Heart left ventricle (tissue), 16 donors: ENCODE measurements around the gene FBXW12. TPM values are rescaled to one million over a fixed set of nuclear protein-coding genes. Genes with fewer than 3 reads are reported as not detected.

Experiments used
- ATAC-seq, 4 donors: fragments of 200-7000 bp; cut with Tn5 transposase; one replicate each; pipeline ENCODE4 v1.9.1; 2020 to 2022; ENCODE audit warnings: moderate library complexity in 4 of 4, mild to moderate bottlenecking in 3 of 4, moderate number of reproducible peaks in 1 of 4
- DNase-seq, 5 donors: peaks; one replicate each; pipeline ENCODE4 v3.0.0-alpha.2; 2020
- H3K27ac ChIP-seq, 12 donors: fragments of 200-600 bp; sonication (generic) in 4 of 12; one replicate each; pipeline versions ENCODE4 v1.5.0 to v1.8.0; 2016 to 2022; ENCODE audit warnings: mild to moderate bottlenecking in 2 of 12
- H3K27me3 ChIP-seq, 9 donors: fragments of 200-600 bp; sonication (generic) in 2 of 9; one replicate each; pipeline versions ENCODE4 v1.5.1 to v1.8.0; 2016 to 2022; ENCODE audit warnings: mild to moderate bottlenecking in 3 of 9
- H3K36me3 ChIP-seq, 9 donors: fragments of 200-600 bp; sonication (generic) in 2 of 9; one replicate each; pipeline versions ENCODE4 v1.5.0 to v1.8.0; 2018 to 2022; ENCODE audit warnings: mild to moderate bottlenecking in 2 of 9
- H3K4me1 ChIP-seq, 12 donors: fragments of 200-600 bp; sonication (generic) in 4 of 12; one replicate each; pipeline versions ENCODE4 v1.5.0 to v1.8.0; 2016 to 2022; ENCODE audit warnings: mild to moderate bottlenecking in 3 of 12
- H3K4me3 ChIP-seq, 12 donors: fragments of 200-600 bp; sonication (generic) in 4 of 12; one replicate each; pipeline versions ENCODE4 v1.5.0 to v1.8.0; 2017 to 2022; ENCODE audit warnings: mild to moderate bottlenecking in 9 of 12, moderate library complexity in 4 of 12
- H3K9me3 ChIP-seq, 12 donors: fragments of 200-600 bp; sonication (generic) in 4 of 12; one replicate each; pipeline versions ENCODE4 v1.5.0 to v1.8.0; 2016 to 2022; ENCODE audit warnings: mild to moderate bottlenecking in 1 of 12
- CTCF ChIP-seq, 12 donors: fragments of 200-600 bp; sonication (generic) in 4 of 12; IDR thresholded peaks; one replicate each; pipeline versions ENCODE4 v1.5.0 to v1.8.0; 2018 to 2022; ENCODE audit warnings: antibody characterized with exemption in 12 of 12, mild to moderate bottlenecking in 5 of 12
- POLR2A ChIP-seq, 2 donors: fragments of 450-650 bp; IDR thresholded peaks; one replicate each; pipeline ENCODE4 v1.6.1; 2017; ENCODE audit warnings: antibody characterized with exemption in 2 of 2, mild to moderate bottlenecking in 2 of 2, moderate library complexity in 2 of 2
- WGBS, 4 donors: extraction: QIAGEN DNeasy Blood & Tissue Kit in 2 of 4; methylation state at CpG; one replicate each; pipeline versions ENCODE4 v1.1.5 to v1.1.7; 2013 to 2018; 5-methylcytosine and 5-hydroxymethylcytosine counted together
- intact Hi-C, 10 donors: fragments of 100-400 bp; cut with DNase I; formaldehyde crosslinking; loops; one replicate each; pipeline versions ENCODE4 v1.11.1 to v1.14.2; 2022
- polyA plus RNA-seq, 2 donors: library from polyadenylated mRNA; stranded (reverse); fragments of 200-250 nt; gene quantifications; one replicate each; pipeline ENCODE4 v1.2.3, GENCODE V29; 2013
- total RNA-seq, 9 donors: library from RNA; depleted of rRNA in 2 of 9; stranded (reverse); fragments of >200 nt in 2 of 9; fragmentation: NEBNext Ultra II Directional in 3 of 9; extraction: Animal tissue kit (Norgen Biotek cat#: 25700) in 3 of 9; gene quantifications; one replicate each; pipeline versions ENCODE4 v1.1.0 to v1.2.4, GENCODE V29; 2016 to 2023
- donor health status: ischemic (EF 13 %, LVEDD 7.1; RV severe dilation, severe dysfunction).
- donor health status: healthy with polysubstance abuse.
- donor health status: DM: no; HTN: yes; CAD: no.
- donor health status: DM: no; HTN: no; CAD: no.
- donor health status: ischemic (EF 25% LVEDD 6.9; RV normal size, moderate dysfunction).
- donor health status: ischemic (EF 25% LVEDD 5.7; RV mildly dilated, moderate dysfunction).
- donor health status: healthy.
- donor health status: DM: yes; HTN: yes; CAD: no.
- donor health status: ischemic (EF 35%, LVEDD 5.7; RV mildly dilated, moderate dysfunction).
- donor health status: nonischemic (EF 11% LVEDD 7.7; RV severe dilation, severe dysfunction).
- donor health status: DM: yes; HTN: yes; CAD: no.
- donor health status: PGD.
- donor health status: ischemic (EF 29% LVEDD 5.4; RV normal size, mild dysfunction).
- donor health status: nonischemic (EF 23%, LVEDD 6.1; RV moderate dilation, normal function).

The FBXW12 gene
- total and polyA plus RNA-seq, 11 donors, result not detected

GRCh38 chr3:48426944-48427629, 55.1 kb downstream of the FBXW12 start:
- H3K9me3 ChIP-seq, result no peaks in the 10 kb centered on the region
- H3K27ac ChIP-seq, result peak overlapping the region; percentile 77 to 94 (median 89)
- 33 to 43% (median 38%) methylated on average over 7 to 8 of the region's 8 CpGs for WGBS, 4 donors
- TF ChIP-seq POLR2A (IDR thresholded peaks at IDR 0.05) (no peak), CTCF (IDR thresholded peaks at IDR 0.05) (no peak)
- H3K27me3 ChIP-seq, result no peaks in the 10 kb centered on the region
- intact Hi-C loops, result no loop called here
- peak overlapping the region in 8 of 12 donors; percentile 13 to 84 (median 76) for H3K4me3 ChIP-seq
- H3K4me1 ChIP-seq, result peaks cover 4 to 79% (median 41%) of the 10 kb centered on the region in 12 donors
- ATAC-seq (no peak), DNase-seq (no peak)
- peaks cover 0 to 7% (median under 1%) of the 10 kb centered on the region in 9 donors for H3K36me3 ChIP-seq

GRCh38 chr3:48427630-48427962, 55.6 kb downstream of the FBXW12 start:
- ATAC-seq (peak in 2 of 4 donors; percentile 8 to 30), DNase-seq (peak in 2 of 5 donors; percentile 46 to 50)
- intact Hi-C loops, result no loop called here
- WGBS, 4 donors, result 61 to 75% (median 70%) methylated on average over 9 of the region's 9 CpGs
- Histone ChIP-seq H3K27ac (peak overlapping the region; percentile 77 to 94 (median 89)), H3K4me3 (peak overlapping the region in 8 of 12 donors; percentile 17 to 86 (median 79)), H3K36me3 (peaks cover 0 to 12% (median 5%) of the 10 kb centered on the region in 9 donors), H3K27me3 (no peaks in the 10 kb centered on the region), H3K4me1 (peaks cover 4 to 74% (median 41%) of the 10 kb centered on the region in 12 donors), H3K9me3 (no peaks in the 10 kb centered on the region)
- TF ChIP-seq CTCF (IDR thresholded peaks at IDR 0.05), result no peak
- TF ChIP-seq POLR2A (IDR thresholded peaks at IDR 0.05), result no peak

GRCh38 chr3:48428088-48428571, 56.1 kb downstream of the FBXW12 start:
- H3K4me3 ChIP-seq, result peak overlapping the region in 11 of 12 donors; percentile 62 to 87 (median 79)
- H3K9me3 ChIP-seq, result no peaks in the 10 kb centered on the region
- WGBS, 4 donors, result 49 to 68% (median 61%) methylated on average over 7 of the region's 7 CpGs
- TF ChIP-seq CTCF (IDR thresholded peaks at IDR 0.05) (no peak), POLR2A (IDR thresholded peaks at IDR 0.05) (no peak)
- H3K27ac ChIP-seq, result peak overlapping the region; percentile 77 to 94 (median 89)
- peaks cover 0 to 14% (median 10%) of the 10 kb centered on the region in 9 donors for H3K36me3 ChIP-seq
- ATAC-seq (no peak), DNase-seq (no peak)
- no peaks in the 10 kb centered on the region for H3K27me3 ChIP-seq
- H3K4me1 ChIP-seq, result peaks cover 4 to 69% (median 41%) of the 10 kb centered on the region in 12 donors
- intact Hi-C loops, result no loop called here

GRCh38 chr3:48428572-48429316, 56.7 kb downstream of the FBXW12 start:
- Histone ChIP-seq H3K4me3 (peak overlapping the region; percentile 62 to 87 (median 80)), H3K27me3 (no peaks in the 10 kb centered on the region), H3K27ac (peak overlapping the region; percentile 51 to 94 (median 89)), H3K9me3 (no peaks in the 10 kb centered on the region), H3K36me3 (peaks cover 0 to 18% (median 16%) of the 10 kb centered on the region in 9 donors), H3K4me1 (peaks cover 4 to 66% (median 41%) of the 10 kb centered on the region in 12 donors)
- no peak for TF ChIP-seq CTCF (IDR thresholded peaks at IDR 0.05)
- TF ChIP-seq POLR2A (IDR thresholded peaks at IDR 0.05), result peak in 1 of 2 donors; percentile 41
- intact Hi-C loops, result no loop called here
- DNase-seq (peak; percentile 45 to 70 (median 61)), ATAC-seq (peak in 3 of 4 donors; percentile 15 to 25 (median 19))
- 0 to 8% (median 3%) methylated on average over 5 to 60 of the region's 60 CpGs for WGBS, 4 donors
